Sigmoid colon (tissue), 7 donors: Measurements from ENCODE around the gene HFM1. TPM values are rescaled to one million over a fixed set of nuclear protein-coding genes. Genes with fewer than 3 reads are reported as not detected.
"Not testable (repeated sequence)": the region's sequence is repeated elsewhere in the genome, so short reads cannot be mapped to it uniquely, and the experiment has no call there.

ENCODE experiments used
- DNase-seq: peaks from one replicate; pipeline ENCODE4 v3.0.0-alpha.2; 2019
- H3K27ac ChIP-seq, 4 donors: fragments of 200-600 bp; sonication (generic); one replicate each; pipeline ENCODE4 v1.5.1; 2016 to 2019; ENCODE audit warnings: mild to moderate bottlenecking in 1 of 4
- H3K27me3 ChIP-seq, 3 donors: fragments of 200-600 bp; sonication (generic); one replicate each; pipeline ENCODE4 v1.5.1; 2019; ENCODE audit warnings: mild to moderate bottlenecking in 1 of 3
- H3K36me3 ChIP-seq, 4 donors: fragments of 200-600 bp; sonication (generic); one replicate each; pipeline ENCODE4 v1.5.1; 2016 to 2019
- H3K4me1 ChIP-seq, 4 donors: fragments of 200-600 bp; sonication (generic); one replicate each; pipeline ENCODE4 v1.5.1; 2017 to 2019
- H3K4me3 ChIP-seq, 4 donors: fragments of 200-600 bp; sonication (generic); one replicate each; pipeline ENCODE4 v1.5.1; 2017 to 2019; ENCODE audit warnings: mild to moderate bottlenecking in 2 of 4, moderate library complexity in 1 of 4
- H3K9me3 ChIP-seq, 4 donors: fragments of 200-600 bp in 3 of 4; sonication (generic) in 3 of 4; one replicate each; pipeline versions ENCODE4 v1.5.1 to v1.6.1; 2013 to 2019
- CTCF ChIP-seq, 4 experiments: fragments of 450-650 bp in 3 of 4; fragments of 200-600 bp in 1 of 4; IDR thresholded peaks; one replicate each; pipeline ENCODE4 v1.5.1; 2016 to 2019; ENCODE audit warnings: antibody characterized with exemption in 4 of 4, mild to moderate bottlenecking in 3 of 4, moderate library complexity in 2 of 4
- EP300 ChIP-seq, 4 donors: sonication (generic); formaldehyde crosslinking; IDR thresholded peaks; one replicate each; pipeline ENCODE4 v1.6.1; 2017; ENCODE audit warnings: antibody characterized with exemption in 4 of 4
- POLR2A ChIP-seq, 2 donors: fragments of 450-650 bp; IDR thresholded peaks; one replicate each; pipeline ENCODE4 v1.6.1; 2016; ENCODE audit warnings: antibody characterized with exemption in 2 of 2, mild to moderate bottlenecking in 2 of 2, moderate library complexity in 2 of 2
- POLR2AphosphoS5 ChIP-seq, 4 donors: sonication (generic); formaldehyde crosslinking; IDR thresholded peaks; one replicate each; pipeline ENCODE4 v1.6.1; 2017; ENCODE audit warnings: antibody characterized with exemption in 4 of 4
- whole genome bisulfite sequencing, 2 donors: extraction: QIAGEN DNeasy Blood & Tissue Kit; methylation state at CpG; one replicate each; pipeline ENCODE4 v1.1.7; 2013; 5-methylcytosine and 5-hydroxymethylcytosine counted together
- intact Hi-C: fragments of 100-400 bp; cut with DNase I; formaldehyde crosslinking; loops from one replicate; pipeline ENCODE4 v1.15.1; 2023
- polyA plus RNA-seq, 3 donors: library from polyadenylated mRNA; stranded (reverse); fragments of 200-250 nt; gene quantifications; one replicate each; pipeline ENCODE4 v1.2.3, GENCODE V29; 2013
- total RNA-seq, 4 donors: library from RNA; depleted of rRNA; stranded (reverse); fragments of >200 nt; gene quantifications; one replicate each; pipeline ENCODE4 v1.1.0, GENCODE V29; 2016
- donor health status: healthy with polysubstance abuse.
- donor health status: Bipolar disorder and iron deficiency.
- donor health status: healthy.

The HFM1 gene
- total and polyA plus RNA-seq, 7 donors: 0.16 to 5.8 (median 3.0) TPM; not detected in 2

- Histone ChIP-seq H3K9me3 (peaks cover 0 to 4% (median 0%) of the 10 kb centered on the region in 4 donors), H3K36me3 (no peaks in the 10 kb centered on the region), H3K27ac (no peak overlapping the region), H3K4me1 (no peaks in the 10 kb centered on the region), H3K4me3 (no peak overlapping the region), H3K27me3 (no peaks in the 10 kb centered on the region)
- intact Hi-C loops: no loop called here
- no peak for TF ChIP-seq POLR2A (IDR thresholded peaks at IDR 0.05)
- TF ChIP-seq EP300 (IDR thresholded peaks at IDR 0.05): no peak
- TF ChIP-seq CTCF (IDR thresholded peaks at IDR 0.05): no peak
- TF ChIP-seq POLR2AphosphoS5 (IDR thresholded peaks at IDR 0.05): no peak
- WGBS, 2 donors: 74 to 87% methylated on average over 2 of the region's 2 CpGs
- no peak for DNase-seq
Observed at GRCh38 chr1:91311672-91312071, 93.0 kb downstream of the HFM1 start.

- Histone ChIP-seq H3K4me3 (no peak overlapping the region), H3K27me3 (no peaks in the 10 kb centered on the region), H3K4me1 (no peaks in the 10 kb centered on the region), H3K9me3 (peaks cover 0 to 4% (median 0%) of the 10 kb centered on the region in 4 donors), H3K36me3 (no peaks in the 10 kb centered on the region), H3K27ac (no peak overlapping the region)
- DNase-seq: no peak
- TF ChIP-seq CTCF (IDR thresholded peaks at IDR 0.05): no peak
- no peak for TF ChIP-seq POLR2AphosphoS5 (IDR thresholded peaks at IDR 0.05)
- TF ChIP-seq POLR2A (IDR thresholded peaks at IDR 0.05): no peak
- no peak for TF ChIP-seq EP300 (IDR thresholded peaks at IDR 0.05)
- intact Hi-C loops: no loop called here
Observed at GRCh38 chr1:91308544-91308943, 96.1 kb downstream of the HFM1 start.

GRCh38 chr1:91307784-91308409 is 96.7 kb downstream of the HFM1 start:
- intact Hi-C loops: no loop called here
- H3K4me3 ChIP-seq: no peak overlapping the region
- H3K36me3 ChIP-seq: no peaks in the 10 kb centered on the region
- H3K27ac ChIP-seq: no peak overlapping the region
- 89 to 95% methylated on average over 1 of the region's 1 CpG for WGBS, 2 donors
- peaks cover 0 to 4% (median 0%) of the 10 kb centered on the region in 4 donors for H3K9me3 ChIP-seq
- H3K27me3 ChIP-seq: no peaks in the 10 kb centered on the region
- TF ChIP-seq EP300 (IDR thresholded peaks at IDR 0.05): no peak
- no peak for TF ChIP-seq POLR2AphosphoS5 (IDR thresholded peaks at IDR 0.05)
- TF ChIP-seq CTCF (IDR thresholded peaks at IDR 0.05): no peak
- TF ChIP-seq POLR2A (IDR thresholded peaks at IDR 0.05): no peak
- no peak for DNase-seq
- H3K4me1 ChIP-seq: no peaks in the 10 kb centered on the region

GRCh38 chr1:91303165-91303564 is 101.5 kb downstream of the HFM1 start:
- 88 to 91% methylated on average over 1 of the region's 1 CpG for WGBS, 2 donors
- H3K27ac ChIP-seq: no peak overlapping the region
- TF ChIP-seq CTCF (IDR thresholded peaks at IDR 0.05) (no peak), POLR2AphosphoS5 (IDR thresholded peaks at IDR 0.05) (no peak), POLR2A (IDR thresholded peaks at IDR 0.05) (no peak), EP300 (IDR thresholded peaks at IDR 0.05) (no peak)

GRCh38 chr1:91288843-91289553 is 115.6 kb downstream of the HFM1 start:
- H3K27me3 ChIP-seq, H3K27ac ChIP-seq, DNase-seq, H3K36me3 ChIP-seq, H3K4me3 ChIP-seq, H3K9me3 ChIP-seq, H3K4me1 ChIP-seq, intact Hi-C loops: not testable (repeated sequence)
- 92 to 93% methylated on average over 42 to 47 of the region's 47 CpGs for WGBS, 2 donors

More at GRCh38 chr1:91303165-91303564, 101.5 kb downstream of the HFM1 start:
- no peaks in the 10 kb centered on the region for H3K36me3 ChIP-seq
- no peaks in the 10 kb centered on the region for H3K27me3 ChIP-seq
- intact Hi-C loops: no loop called here
- H3K9me3 ChIP-seq: no peaks in the 10 kb centered on the region
- H3K4me3 ChIP-seq: no peak overlapping the region
- H3K4me1 ChIP-seq: no peaks in the 10 kb centered on the region
- DNase-seq: no peak

GRCh38 chr1:91286962-91287317 is 117.7 kb downstream of the HFM1 start:
- WGBS, 2 donors: 22 to 58% methylated on average over 6 of the region's 13 CpGs
- H3K27me3 ChIP-seq, H3K27ac ChIP-seq, DNase-seq, H3K4me3 ChIP-seq, H3K4me1 ChIP-seq, H3K36me3 ChIP-seq, H3K9me3 ChIP-seq, intact Hi-C loops: not testable (repeated sequence)

- H3K4me1 ChIP-seq, H3K9me3 ChIP-seq, H3K36me3 ChIP-seq, H3K4me3 ChIP-seq, DNase-seq, H3K27ac ChIP-seq, H3K27me3 ChIP-seq, intact Hi-C loops: not testable (repeated sequence)
- 95% methylated on average over 15 of the region's 19 CpGs for WGBS, 2 donors
Observed at GRCh38 chr1:91286259-91286961, 118.2 kb downstream of the HFM1 start.
